ENCODE measurements around the gene ZNF563.
A peak's percentile ranks its signal among the peaks of the same experiment; 100 is the strongest.
"Not testable (repeated sequence)": the region's sequence is repeated elsewhere in the genome, so short reads cannot be mapped to it uniquely, and the experiment has no call there.

The ZNF563 gene

DNA sequence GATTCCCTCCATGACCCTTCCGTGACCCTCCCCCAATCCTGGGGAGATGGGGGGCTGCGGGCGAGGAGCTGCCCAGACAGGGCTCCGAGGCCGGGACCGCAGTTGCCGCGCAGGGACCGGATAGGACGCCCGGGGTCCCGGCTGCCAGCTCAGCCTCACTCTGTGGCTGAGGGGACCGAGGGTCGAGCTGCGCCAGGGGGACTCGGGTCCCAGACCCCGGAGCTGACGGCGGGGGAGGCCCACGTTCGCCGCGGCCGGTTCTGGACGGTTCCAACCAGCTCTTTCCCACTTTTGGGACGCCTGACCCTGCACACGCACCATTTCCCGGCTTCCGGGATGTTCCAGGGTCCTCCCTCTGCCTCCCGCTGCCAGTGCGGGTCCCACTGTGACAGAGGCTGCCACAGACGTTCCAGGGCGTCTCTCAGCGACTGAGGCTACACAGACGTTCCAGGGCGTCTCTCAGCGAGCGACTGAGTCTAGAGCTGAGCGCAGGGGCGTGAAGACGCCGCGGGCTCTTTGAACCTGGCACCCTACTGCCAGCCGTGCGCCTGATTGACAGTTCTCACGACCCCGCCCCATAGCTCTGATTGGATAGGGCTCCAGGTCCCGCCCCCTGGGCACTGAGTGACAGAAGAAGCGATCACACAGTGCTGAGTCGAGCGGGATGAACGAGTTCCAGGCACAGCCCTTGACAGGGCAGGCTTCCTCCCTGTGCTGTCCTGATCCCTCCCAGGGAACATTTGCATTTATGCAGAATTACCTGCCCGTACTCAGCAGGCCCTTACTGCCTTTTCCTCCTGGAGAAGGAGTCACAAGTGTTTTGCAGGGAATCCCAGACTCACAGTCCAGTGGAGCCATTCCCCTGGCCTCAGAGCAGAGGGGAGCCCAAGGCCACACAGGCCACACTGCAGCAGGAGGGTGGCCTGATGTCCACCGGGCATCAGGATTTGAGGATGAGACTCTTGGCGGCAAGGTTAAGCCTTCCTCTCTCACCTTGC lies at the start of gene ZNF563:
ZNF563 (minus strand) TSS at position 472 of the 998 bp plus-strand sequence; CDS start at position 321, 151 bp downstream.
- peak; percentile 95 for DNase-seq (ENCODE audit: low read depth)

DNA sequence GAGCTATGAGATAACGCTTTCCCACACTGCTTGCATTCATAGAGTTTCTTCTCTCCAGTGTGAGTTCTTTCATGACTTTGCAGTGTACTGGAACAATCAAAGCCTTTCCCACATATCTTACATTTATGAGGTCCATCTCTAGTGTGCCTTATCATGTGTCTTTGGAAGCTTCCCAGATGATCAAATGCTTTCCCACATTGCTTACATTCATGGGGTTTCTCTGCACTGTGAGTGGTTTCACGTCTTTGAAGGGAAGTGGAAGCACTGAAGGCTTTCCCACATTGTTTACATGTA lies 47.0 kb upstream of the ZNF563 start:
- no peak for DNase-seq (ENCODE audit: low read depth)

DNA sequence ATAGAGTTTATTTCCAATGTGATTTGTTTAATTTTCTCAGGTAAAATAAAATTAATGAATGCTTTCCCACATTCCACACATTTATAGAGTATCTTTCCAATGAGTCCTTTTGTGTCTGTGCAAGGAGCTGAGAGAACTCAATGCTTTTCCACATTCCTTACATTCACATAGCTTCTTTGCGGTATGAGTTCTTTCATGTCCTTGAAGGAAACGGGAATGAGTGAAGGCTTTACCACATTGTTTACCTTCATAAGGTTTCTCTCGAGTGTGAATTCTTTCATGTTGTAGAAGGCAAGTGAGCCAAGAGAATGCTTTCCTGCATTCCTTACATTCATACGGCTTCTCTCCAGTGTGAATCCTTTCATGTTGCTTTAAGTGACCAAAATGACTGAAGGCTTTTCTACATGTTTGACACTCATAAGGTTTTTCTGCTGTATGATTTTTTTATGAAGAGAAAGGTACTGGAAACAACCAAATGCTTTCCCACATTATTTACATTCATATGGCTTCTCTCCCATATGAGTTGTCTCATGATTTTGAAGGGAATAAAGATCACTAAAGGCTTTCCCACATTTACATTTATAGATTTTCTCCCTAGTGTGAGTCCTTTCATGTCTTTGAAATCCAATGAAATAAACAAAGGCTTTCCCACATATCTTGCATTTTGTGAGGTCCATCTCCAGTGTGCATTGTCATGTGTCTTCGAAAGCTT lies 46.5 kb upstream of the ZNF563 start:
- no peak for DNase-seq (ENCODE audit: low read depth)

DNA sequence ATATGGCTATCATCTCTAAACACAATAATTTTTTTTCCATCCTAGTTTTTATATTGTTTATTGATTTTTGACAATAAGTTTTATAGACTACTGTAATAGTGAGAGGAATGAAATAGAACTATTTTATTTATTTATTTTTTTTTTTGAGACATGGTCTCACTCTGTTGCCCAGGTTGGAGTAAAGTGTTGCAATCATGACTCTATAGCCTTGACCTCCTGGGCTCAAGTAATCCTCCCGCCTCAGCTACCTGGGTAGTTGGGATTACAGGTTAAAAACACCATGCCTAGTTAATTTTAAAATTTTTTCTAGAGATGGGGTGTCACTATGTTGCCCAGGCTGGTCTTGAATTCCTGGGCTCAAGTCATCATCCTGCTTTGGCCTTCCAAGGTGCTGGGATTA lies 40.6 kb upstream of the ZNF563 start:
- no peak for DNase-seq (ENCODE audit: low read depth)

DNA sequence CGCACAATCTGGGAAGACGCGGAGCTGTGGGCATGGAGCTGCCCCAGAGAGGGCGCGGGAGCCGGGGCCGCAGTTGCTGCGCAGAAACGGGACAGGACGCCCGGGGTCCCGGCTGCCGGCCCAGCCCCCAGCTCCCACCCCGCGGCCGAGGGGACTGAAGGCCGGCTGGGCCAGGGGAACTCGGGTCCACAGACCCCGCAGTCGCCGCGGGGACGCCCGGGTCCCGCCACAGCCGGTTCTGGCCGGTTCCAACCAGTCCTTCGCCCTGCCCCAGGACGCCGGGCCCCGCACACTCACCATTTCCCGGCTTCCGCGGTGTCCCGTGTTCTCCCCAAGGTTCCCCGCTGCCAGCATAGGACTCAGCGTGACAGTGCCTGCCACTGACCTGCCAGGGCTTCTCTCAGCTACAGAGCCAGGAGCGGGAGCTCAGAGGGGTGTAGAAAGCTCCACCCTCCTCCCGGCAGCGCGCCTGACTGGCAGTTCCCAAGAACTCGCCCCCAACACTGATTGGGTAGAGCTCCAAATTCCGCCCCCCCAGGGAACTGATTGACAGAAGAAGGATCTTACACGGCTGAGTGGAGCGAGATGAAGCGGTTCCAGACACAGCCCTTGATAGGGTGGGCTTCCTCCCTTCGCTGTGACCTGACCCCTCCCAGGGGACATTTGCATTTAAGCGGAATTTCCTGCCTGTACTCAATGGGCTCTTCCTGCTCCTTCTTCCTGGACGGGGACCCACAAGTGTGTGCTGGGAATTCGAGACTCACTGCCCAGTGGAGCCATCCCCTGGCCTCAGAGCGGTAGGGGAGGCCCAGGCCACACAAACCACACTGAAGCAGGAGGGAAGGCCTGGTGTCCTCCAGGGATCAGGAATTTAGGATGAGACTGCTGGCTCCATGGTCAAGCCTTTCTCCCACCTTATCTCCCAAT lies 32.1 kb upstream of the ZNF563 start, which contains the start of gene ZNF442:
ZNF442 (minus strand) TSS at position 448 of the 927 bp plus-strand sequence. CDS start 2,052 bp downstream, outside the sequence.
- peak; percentile 70 for DNase-seq (ENCODE audit: low read depth)

DNA sequence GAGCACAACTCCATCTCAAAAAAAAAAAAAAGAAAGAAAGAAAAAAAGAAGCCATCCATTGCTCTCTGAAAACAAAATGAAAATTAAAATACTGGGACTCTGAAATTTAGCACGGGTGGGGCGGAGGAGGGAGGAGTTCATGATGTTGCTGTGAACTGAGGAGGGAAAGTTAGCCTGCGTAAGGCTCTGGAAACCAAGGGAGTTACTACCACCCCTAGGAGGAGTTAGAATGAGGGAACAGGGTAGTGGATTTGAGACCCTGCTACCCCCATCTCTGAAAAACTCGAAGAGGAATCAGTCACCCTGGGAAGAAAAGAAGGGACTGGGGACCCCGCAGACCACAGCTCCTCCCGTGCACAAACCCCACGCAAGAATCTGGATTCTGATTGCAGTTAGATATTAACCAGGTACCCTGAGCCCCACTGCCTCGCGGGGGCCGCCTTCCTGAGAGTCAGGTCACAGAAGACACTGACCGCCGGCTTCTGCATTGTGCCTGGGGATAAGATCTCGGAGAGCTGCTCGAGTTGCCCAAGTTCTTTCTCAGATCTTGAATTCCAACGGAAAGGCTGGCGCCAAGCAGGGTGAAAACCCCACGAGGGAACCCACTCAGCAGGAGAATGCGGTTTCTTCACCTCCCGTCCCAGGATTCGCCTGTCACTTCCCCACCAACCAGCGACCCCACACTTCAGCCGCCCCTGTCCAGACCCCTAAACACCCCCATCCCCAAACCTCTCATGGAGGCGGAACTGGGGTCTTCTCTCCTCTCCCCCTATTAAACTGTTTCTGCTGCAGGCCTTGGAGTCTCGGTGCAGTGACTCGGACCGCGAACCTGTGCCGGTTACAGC lies 31.2 kb upstream of the ZNF563 start:
- no peak for DNase-seq (ENCODE audit: low read depth)

DNA sequence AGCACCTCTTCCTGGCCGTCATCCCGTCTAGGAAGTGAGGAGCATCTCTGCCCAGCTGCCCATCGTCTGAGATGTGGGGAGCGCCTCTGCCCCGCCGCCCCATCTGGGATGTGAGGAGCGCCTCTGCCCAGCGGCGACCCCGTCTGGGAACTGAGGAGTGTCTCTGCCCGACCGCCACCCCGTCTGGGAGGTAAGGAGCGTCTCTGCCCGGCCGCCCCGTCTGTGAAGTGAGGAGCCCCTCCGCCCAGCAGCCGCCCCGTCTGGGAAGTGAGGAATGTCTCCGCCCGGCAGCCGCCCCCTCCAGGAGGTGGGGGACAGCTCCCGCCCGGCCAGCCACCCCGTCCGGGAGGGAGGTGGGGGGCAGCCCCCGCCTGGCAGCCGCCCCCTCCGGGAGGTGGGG lies 28.8 kb upstream of the ZNF563 start:
- DNase-seq (ENCODE audit: low read depth), result not testable (repeated sequence)

DNA sequence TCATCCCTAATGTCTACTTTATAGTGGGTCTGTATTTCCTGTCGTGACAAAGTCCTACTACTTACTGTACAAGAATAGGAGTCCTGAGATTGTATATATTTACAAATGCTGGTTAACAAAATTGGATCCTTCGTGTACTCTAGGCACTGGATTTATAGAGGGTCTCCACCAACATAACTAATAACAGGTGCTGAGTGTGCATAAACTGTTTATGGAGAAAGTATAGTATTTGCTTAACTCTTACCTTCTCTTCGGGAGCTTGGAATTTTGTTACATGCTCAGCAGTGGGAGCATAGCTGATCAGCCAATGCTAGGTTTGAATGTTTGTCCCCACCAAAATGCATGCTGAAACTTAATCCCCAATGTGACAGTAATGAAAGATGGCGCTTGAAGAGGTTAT lies 19.9 kb upstream of the ZNF563 start:
- DNase-seq (ENCODE audit: low read depth), result no peak

DNA sequence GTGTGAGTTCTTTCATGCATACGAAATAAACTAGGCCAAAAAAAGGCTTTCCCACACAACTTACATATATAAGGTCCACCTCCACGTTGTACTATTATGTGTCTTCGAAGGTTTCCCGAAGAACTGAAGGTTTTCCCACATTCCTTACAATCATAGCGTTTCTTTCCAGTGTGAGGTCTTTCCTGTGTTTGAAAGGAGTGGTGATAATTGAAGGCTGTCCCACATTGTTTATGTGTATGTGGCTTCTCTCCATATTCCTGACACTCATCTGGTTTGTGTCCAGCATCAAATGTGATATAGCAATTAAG lies 17.4 kb upstream of the ZNF563 start:
- no peak for DNase-seq (ENCODE audit: low read depth)

DNA sequence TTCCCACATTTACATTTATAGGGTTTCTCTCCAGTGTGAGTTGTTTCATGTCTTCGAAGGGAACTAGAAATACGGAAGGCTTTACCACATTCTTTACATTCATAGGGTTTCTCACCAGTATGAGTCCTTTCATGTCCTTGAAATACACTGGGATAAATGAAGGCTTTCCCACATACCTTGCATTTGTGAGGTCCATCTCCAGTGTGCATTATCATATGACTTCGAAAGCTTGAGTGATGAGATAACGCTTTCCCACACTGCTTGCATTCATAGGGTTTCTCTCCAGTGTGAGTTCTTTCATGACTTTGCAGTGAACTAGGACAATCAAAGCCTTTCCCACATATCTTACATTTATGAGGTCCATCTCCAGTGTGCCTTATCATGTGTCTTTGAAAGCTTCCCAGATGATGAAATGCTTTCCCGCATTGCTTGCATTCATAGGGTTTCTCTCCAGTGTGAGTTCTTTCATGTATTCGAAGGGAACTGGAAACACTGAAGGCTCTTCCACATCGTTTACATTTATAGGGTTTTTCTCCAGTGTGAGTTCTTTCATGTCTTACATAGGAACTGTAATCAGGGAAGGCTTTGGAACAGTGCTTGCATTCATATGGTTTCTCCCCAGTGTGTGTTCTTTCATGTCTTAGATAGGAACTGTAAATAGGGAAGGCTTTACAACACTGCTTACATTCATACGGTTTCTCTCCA lies 16.9 kb upstream of the ZNF563 start:
- no peak for DNase-seq (ENCODE audit: low read depth)

DNA sequence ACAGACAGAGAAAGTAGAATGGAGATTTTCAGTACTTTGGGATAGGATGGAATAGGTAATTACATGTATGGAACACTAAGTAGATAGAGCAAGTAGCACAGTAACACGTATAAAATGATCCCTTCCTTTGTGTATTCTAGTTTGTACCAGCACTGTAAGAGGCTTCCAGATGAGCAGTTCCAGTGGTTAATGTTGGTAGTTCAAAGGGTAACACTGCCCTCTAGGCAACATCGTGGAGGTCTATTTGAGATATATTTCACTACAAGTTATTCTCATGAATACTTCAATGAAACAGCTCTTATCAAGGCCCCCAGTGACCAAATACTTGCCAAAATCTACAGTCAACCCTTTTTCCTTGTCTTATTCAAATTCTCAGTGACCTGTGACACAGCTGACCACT lies 13.5 kb upstream of the ZNF563 start:
- no peak for DNase-seq (ENCODE audit: low read depth)

DNA sequence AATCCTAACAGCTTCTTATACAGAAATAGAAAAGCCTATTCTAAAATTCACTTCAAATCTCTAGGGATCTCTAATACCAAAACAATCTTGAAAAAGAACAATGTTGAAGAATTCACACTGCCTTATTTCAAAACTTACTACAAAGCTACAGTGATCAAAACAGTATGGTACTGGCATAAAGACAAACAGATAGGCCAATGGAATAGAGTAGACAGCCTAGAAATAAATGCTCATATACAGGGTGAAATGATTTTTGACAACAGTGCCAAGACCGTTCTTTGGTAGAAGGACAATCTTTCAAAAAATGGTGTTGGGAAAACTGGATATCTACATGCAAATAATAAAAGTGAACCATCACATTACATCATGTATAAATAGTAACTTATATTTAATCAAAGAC lies 11.8 kb upstream of the ZNF563 start:
- no peak for DNase-seq (ENCODE audit: low read depth)

DNA sequence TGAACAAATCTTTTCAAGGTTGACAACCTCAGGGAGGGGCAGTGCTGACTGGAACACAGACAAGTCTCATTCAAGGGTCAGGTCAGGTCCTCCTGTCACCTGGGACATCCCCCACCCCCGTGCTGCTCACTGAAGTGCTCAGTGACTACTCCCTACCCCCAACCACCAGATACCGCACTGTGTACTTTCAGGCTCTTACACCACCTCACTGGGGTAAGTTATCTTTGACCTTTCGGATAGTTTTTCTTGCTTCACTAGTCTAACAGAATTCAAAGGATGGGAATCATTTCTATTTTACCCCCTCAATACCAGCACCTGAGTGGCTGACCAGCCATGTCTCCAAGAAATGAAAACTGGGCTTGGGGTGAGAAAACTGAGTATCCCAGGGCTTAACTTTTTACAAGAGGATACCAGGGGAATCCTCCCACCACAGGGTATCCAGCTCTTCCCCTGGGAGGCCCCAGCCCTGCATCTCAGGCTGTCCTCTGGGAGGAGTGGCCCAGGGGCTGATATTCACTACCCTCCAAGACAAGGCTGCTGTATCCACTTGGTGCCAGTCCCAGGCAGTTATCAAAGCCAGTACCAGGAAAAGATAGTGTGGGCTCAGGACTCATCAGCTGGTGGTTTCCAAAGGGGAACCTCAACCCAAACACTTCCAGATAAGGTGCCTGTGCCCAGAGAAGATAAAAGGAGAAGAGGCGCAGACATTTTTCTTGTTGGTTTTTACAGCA lies 2.1 kb downstream of the ZNF563 start:
- DNase-seq (ENCODE audit: low read depth), result no peak

DNA sequence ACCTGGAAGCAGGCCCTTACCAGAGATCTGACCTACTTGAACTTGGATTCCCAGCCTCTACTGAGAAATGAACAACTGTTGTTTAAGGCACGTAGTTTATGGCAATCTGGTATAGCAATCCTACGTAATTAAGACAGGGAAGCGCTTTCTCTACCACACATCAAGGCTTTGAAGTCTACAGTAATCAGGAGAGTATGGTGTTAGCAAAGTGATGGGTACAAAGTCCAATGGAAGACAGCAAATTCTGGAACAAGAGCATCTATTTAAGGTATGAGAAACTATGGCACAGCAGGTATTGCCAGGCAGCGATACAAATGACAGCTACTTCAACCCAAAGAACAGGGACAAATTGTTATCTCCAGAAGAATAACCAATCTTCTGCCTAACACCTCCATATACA lies 3.1 kb downstream of the ZNF563 start:
- no peak for DNase-seq (ENCODE audit: low read depth)

DNA sequence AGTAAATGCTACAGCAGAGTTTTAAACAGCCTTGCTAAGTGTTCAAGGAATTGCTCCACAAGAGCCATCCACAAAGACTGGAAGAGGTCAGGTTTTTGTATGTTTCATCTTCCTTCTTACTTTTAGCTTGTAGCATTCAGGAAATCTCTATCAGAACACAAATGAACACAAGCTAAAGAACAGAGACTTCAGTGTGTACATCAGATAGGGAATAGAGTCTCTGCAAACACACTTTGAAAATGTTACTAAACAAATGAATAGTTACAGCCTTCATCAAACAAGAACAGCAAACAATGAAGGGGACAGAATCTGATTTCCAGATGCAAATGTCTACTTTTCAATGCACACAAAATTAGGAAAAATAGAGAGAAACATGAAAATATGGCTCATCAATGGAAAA lies 7.7 kb downstream of the ZNF563 start:
- DNase-seq (ENCODE audit: low read depth), result no peak

DNA sequence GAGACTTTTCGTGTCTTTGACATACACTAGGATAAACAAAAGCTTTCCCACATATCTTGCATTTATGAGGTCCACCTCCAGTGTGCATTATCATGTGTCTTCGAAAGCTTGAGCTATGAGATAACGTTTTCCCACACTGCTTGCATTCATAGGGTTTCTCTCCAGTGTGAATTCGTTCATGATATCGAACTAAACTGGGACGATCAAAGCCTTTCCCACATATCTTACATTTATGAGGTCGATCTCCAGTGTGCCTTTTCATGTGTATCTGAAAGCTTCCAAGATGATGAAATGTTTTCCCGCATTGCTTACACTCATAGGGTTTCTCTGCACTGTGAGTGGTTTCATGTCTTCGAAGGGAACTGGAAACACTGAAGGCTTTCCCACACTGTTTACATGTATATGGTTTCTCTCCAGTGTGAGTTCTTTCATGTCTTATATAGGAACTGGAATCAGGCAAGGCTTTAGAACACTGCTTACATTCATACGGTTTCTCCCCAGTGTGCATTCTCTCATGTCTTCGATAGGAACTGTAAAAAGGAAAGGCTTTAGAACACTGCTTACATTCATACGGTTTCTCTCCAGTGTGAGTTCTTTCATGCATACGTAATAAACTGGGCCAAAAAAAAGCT lies 14.5 kb downstream of the ZNF563 start:
- no peak for DNase-seq (ENCODE audit: low read depth)

DNA sequence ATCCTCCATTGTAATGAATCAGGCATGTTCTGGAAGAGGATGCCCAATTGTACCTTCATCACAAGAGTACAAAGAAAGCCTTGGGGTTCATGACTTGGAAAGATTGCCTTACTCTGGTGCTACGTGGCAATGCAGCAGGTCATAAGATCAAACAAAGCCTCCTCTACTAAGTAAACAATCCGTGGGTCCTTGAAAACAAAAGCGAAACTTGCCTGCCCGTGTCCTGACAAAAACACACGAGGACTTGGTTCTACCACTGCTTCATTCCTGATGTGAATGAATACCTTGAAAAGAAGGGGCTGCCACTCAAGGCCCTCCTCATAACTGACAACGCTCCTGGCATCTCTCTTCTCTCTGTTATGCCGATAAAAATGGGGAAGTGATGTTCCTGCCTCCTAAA lies 18.9 kb downstream of the ZNF563 start:
- no peak for DNase-seq (ENCODE audit: low read depth)

DNA sequence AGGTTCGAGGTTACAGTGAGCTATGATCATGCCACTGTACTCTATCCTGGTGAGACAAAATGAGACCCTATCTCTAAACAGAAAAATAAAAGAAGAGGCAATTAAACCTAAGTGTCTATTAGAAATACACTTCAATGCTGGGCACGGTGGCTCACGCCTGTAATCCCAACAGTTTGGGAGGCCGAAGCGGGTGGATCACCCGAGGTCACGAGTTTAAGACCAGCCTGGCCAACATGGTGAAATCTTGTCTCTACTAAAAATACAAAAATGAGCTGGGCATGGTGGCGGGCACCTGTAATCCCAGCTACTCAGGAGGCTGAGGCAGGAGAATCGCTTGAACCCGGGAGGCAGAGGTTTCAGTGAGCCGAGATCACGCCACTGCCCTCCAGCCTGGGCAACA lies 24.5 kb downstream of the ZNF563 start:
- DNase-seq (ENCODE audit: low read depth), result not testable (repeated sequence)

DNA sequence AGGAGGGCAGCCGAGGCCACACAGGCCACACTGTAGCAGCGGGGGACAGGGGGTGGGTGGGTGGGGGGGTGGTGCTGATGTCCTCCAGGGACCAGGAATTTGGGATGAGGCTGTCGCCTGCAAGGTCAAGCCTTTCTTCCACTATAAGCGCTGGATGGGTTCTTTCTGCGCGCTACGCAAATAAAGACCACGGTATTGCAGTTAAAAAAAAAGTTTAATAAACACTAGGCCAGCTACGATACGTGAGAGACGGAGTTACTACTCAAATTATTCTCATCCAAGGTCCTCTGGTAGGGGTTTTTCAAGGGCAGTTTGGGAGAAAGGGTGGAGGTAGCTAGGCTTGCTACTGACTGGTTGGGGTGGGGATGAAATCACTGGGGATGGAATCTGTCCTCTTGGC lies 38.2 kb downstream of the ZNF563 start:
- no peak for DNase-seq (ENCODE audit: low read depth)

All from stimulated activated CD8-positive, alpha-beta memory T cell treated with anti-CD3 and anti-CD28 coated beads, Interleukin-15, amount 100 ng/mL, for 1 hour (primary cell).